A549 (cell line): Measurements from ENCODE around the gene TMEM131.

ENCODE experiments used
- BHLHE40 ChIP-seq: IDR thresholded peaks from 2 replicates; pipeline ENCODE4 v1.6.1; 2012; ENCODE audit warnings: low read depth, low read length, inconsistent platforms
- CEBPB ChIP-seq, 2 experiments: fragments of >200 bp in 1 of 2; sonication (Bioruptor Twin) in 1 of 2; formaldehyde crosslinking in 1 of 2; IDR thresholded peaks; 2 replicates each; pipeline ENCODE4 v1.6.1; 2012 to 2016
- CTCF ChIP-seq: fragments of >200 bp; sonication (Bioruptor Twin); formaldehyde crosslinking; IDR thresholded peaks from 3 replicates; pipeline ENCODE4 v1.5.1; 2016
- EP300 ChIP-seq, 2 experiments: fragments of >200 bp; sonication (Bioruptor Twin); formaldehyde crosslinking; IDR thresholded peaks; 2 replicates in 1 of 2; 3 replicates in 1 of 2; pipeline ENCODE4 v1.6.1; 2016 to 2017
- ESRRA ChIP-seq: fragments of 150-350 bp; IDR thresholded peaks from 2 replicates; pipeline ENCODE4 v1.6.1; 2014; ENCODE audit warnings: mild to moderate bottlenecking, low read length, borderline replicate concordance
- MYC ChIP-seq: IDR thresholded peaks from 2 replicates; pipeline ENCODE4 v1.6.1; 2012; ENCODE audit warnings: mild to moderate bottlenecking, inconsistent platforms, low read length, improper control_type of control experiment, borderline replicate concordance
- NR3C1 ChIP-seq: fragments of >200 bp; sonication (Bioruptor Twin); formaldehyde crosslinking; IDR thresholded peaks from 3 replicates; pipeline ENCODE4 v1.6.1; 2017
- POLR2A ChIP-seq: IDR thresholded peaks from 2 replicates; pipeline ENCODE4 v1.6.1; 2012; ENCODE audit warnings: mild to moderate bottlenecking, low read length
- POLR2AphosphoS2 ChIP-seq: conservative IDR thresholded peaks from 2 replicates; pipeline ENCODE4 v1.6.1; 2012; ENCODE audit warnings: low read length, improper control_type of control experiment, inconsistent platforms
- REST ChIP-seq: fragments of 200-600 bp; sonication (generic); IDR thresholded peaks from 2 replicates; pipeline ENCODE4 v1.6.1; 2016; ENCODE audit warnings: antibody characterized with exemption, mild to moderate bottlenecking, moderate library complexity
- RFX5 ChIP-seq: fragments of 450-650 bp; IDR thresholded peaks from 2 replicates; pipeline ENCODE4 v1.7.1; 2014; ENCODE audit warnings: antibody characterized with exemption, mild to moderate bottlenecking, moderate library complexity
- SREBF2 ChIP-seq: fragments of 450-650 bp; IDR thresholded peaks from 2 replicates; pipeline ENCODE4 v1.6.1; 2014; ENCODE audit warnings: mild to moderate bottlenecking, moderate library complexity

GRCh38 chr2:97812931-97813330 lies 182.8 kb downstream of the TMEM131 start:
- no peak for TF ChIP-seq CTCF
- no peak for TF ChIP-seq REST
- no peak for TF ChIP-seq RFX5
- TF ChIP-seq CEBPB (IDR thresholded peaks at IDR 0.05): no peak
- no peak for TF ChIP-seq SREBF2
- TF ChIP-seq ESRRA: no peak
- TF ChIP-seq MYC: no peak
- TF ChIP-seq POLR2AphosphoS2: no peak
- TF ChIP-seq POLR2A: no peak
- no peak for TF ChIP-seq EP300 (IDR thresholded peaks at IDR 0.05)
- TF ChIP-seq BHLHE40: no peak
- no peak for TF ChIP-seq NR3C1
